Stimulated activated CD4-positive, alpha-beta T cell treated with anti-CD3 and anti-CD28 coated beads, Interleukin-12 subunit alpha, Interleukin-12 subunit beta, amount 100 ng/mL, for 4 hours (primary cell): ENCODE results near the gene RAI14.
A peak's percentile ranks its signal among the peaks of the same experiment; 100 is the strongest.

Source experiments
- DNase-seq: peaks from one replicate; pipeline ENCODE4 v3.0.0-alpha.2; 2020

RAI14 gene

DNA sequence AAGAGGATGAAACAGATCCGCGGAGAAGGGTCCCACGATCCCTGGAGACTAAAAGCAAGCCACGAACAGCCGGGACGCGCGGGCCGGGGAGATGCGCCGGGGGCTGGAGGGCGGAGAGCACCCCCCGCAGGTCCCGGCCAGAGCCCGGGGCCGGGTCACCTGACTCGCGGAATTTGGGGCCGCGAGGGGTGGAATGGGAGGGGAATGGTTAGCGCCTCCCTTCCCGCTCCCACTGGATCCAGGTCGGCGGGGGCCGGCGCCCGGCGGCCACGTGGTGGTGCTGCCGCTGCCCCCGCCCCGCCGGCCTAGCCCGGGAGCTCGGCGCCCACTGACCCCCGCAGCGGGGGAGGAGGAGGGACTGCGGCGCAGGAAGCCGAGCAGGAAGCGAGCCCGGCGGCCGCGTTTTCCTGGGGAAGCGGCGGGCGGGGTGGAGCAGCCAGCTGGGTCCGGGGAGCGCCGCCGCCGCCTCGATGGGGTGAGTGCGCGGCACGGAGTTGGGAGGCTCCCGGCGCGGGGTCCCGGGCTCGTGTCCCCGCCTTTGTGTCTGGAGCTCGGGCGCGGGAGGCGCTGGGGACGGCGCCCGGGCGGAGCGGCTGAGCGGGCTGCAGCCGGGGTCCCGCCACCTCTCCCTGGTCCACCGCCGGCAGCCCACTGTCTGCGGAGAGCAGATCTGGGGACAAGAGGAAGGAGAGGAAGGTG, at the start of gene RAI14:
TSS of gene RAI14 (plus strand) at position 328 of the 699 bp plus-strand sequence. CDS start 30,592 bp downstream, outside the sequence.
- DNase-seq = peak; percentile 22

GRCh38 chr5:34608368-34608767, 47.8 kb upstream of the RAI14 start:
- no peak for DNase-seq

GRCh38 chr5:34608859-34609648, 47.1 kb upstream of the RAI14 start:
- DNase-seq = no peak

DNA sequence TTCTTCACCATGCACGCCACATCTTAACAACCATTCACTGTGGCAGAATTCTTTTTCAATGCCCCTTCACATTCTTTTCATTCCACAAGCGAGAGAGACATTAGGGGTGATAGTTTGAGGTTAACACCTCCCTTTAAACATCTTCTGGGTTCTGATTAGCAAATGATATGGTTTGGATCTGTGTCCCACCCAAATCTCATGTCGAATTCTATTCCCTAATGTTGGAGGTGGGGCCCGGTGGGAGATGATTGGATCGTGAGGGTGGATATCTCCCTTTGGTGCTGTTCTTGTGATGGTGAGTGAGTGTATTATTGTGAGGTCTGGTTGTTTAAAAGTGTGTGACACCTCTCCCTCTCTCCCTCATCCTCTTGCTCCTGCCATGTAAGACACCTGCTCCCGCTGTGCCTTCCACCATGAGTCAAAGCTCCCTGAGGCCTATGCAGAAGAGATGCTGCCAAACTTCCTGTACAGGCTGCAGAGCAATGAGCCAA, 46.1 kb upstream of the RAI14 start:
- DNase-seq = no peak

- no peak for DNase-seq
Measured at GRCh38 chr5:34610546-34610945, 45.6 kb upstream of the RAI14 start.

- no peak for DNase-seq
Measured at GRCh38 chr5:34611464-34612415, 44.4 kb upstream of the RAI14 start.

- no peak for DNase-seq
Measured at GRCh38 chr5:34616651-34617050, 39.5 kb upstream of the RAI14 start.

GRCh38 chr5:34618371-34619065, 37.6 kb upstream of the RAI14 start:
- DNase-seq = no peak

DNA sequence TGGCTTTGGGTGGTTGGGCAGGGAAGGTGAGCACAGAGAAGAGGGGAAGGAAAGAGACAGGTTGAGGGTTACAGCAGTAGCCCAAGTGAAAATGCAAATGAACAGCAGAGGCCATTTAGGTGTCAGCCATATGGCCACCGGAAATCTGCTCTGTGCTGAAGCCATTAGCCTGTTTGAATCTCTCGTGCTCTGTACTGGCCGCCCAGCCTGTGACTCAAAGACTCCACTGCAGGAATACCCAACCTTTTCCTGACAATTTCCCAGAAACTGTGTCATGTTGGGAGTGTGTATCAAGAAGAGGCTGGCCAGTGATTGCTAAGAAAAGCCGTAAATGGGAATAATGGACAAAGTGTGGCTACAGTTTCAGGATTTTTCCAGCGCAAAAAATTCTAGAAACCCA, 35.9 kb upstream of the RAI14 start:
- no peak for DNase-seq

DNA sequence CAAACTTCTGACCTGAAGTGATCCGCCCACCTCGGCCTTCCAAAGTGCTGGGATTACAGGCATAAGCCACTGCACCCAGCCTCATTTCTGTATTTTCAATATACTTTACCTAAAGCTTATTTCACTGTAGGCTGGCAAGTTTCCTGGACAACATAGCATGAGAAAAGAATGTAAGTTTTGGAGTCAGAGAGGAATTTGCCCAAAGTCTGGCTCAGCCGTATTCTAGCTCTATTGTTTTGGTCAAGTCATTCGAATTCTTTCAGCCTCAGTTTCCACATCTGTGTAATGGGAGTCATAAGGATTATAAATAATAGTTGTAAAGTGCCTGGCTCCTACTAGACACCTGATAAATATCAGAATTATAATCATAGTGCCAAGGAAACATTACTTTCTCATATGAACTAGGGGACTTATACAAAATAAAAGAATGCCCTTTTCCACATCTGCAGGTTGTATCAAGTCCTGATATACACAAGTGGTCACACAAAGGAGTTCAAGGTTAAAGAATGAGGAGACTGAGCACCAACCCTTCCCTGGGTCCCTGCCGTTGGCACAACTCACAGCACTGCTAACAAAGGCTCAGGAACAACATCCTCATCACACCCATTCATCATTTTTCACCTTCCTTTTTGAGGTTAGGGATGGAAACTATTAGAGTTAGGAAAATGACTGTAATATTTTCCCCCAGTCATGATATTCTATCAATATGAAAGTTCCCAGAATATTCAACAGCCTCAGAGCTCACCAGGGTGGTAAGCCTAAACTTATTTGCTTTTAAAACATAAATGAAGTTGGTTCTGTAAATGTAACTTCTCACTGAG, 34.6 kb upstream of the RAI14 start:
- DNase-seq = no peak

- DNase-seq = no peak
Measured at GRCh38 chr5:34622098-34622400, 34.1 kb upstream of the RAI14 start.

GRCh38 chr5:34624691-34625090, 31.4 kb upstream of the RAI14 start:
- no peak for DNase-seq

GRCh38 chr5:34625246-34625645, 30.9 kb upstream of the RAI14 start:
- no peak for DNase-seq

DNA sequence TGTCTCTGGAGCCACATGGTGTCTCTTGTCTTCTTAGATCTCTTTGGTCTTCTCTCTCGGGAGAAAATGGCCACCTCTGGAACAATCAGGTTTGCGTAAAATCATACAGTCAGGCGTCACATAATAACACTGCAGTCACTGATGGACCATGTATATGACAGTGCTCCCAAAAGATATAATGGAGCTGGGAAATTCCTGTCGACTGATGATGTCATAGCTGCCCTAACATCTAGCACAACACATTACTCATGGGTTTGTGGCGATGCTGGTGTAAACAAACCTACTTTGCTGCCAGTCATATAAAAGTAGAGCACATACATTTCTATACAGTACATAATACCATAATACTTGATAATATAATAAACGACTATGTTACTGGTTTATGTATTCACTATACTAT, 30.1 kb upstream of the RAI14 start:
- no peak for DNase-seq

DNA sequence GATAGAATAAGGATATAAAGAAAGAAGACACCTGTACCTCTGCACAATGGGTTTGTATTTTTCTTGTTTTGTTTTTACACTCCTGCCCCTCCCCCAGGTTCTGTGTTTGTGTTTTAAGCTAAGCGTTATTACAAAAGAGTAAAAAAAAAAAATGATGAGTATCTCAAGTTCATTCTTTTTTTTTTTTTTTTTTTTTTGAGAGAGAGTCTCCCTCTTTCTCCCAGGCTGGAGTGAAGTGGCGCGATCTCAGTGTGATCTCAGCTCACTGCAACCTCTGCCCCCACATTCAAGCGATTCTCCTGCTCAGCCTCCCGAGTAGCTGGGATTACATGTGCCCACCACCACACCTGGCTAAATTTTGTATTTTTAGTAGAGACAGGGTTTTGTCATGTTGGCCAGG, 29.4 kb upstream of the RAI14 start:
- DNase-seq = no peak

- DNase-seq = no peak
Measured at GRCh38 chr5:34627794-34628193, 28.3 kb upstream of the RAI14 start.

- DNase-seq = no peak
Measured at GRCh38 chr5:34628373-34628772, 27.8 kb upstream of the RAI14 start.

DNA sequence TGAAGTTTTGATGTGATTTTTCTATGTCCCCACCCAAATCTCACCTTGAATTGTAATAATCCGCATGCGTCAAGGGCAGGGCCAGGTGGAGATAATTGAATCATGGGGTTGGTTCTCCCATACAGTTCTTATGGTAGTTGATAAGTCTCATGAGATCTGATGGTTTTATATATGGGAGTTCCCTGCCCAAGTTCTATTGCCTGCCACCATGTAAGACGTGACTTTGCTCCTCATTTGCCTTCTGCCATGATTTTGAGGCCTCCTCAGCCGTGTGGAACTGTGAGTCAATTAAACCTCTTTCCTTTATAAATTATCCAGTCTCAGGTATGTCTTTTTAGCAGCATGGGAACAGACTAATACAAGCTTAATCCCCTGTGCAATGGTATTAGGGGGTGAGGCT, 25.5 kb upstream of the RAI14 start:
- DNase-seq = no peak

DNA sequence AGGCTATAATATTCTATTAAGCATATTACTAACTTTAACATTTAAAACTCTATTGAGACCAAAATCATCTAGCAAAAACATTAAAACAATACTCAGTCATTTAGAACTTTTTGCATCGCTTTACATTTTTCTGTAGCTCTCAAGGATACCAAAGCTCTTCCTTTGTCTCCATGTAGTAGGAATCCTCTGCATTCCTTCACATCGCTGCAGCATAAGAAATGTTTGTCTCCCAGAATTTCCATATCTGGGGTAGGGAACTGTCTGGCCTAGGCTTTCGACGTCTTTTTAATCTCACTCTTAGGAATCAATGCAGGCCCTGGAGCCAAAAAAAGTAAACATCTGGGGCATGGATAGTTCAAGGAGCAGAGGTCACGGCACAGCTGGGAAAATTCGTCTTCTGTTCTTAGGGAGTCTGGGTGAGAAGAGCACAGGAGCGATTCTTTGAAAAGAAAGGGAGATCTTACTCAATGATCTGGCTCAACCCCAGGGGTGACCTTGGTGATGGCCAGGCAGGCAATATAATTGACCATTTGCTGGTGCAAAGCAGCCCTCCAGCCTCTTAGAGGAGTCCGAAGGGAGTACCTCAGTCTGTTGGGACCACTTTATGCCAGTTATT, 23.2 kb upstream of the RAI14 start:
- DNase-seq = no peak

DNA sequence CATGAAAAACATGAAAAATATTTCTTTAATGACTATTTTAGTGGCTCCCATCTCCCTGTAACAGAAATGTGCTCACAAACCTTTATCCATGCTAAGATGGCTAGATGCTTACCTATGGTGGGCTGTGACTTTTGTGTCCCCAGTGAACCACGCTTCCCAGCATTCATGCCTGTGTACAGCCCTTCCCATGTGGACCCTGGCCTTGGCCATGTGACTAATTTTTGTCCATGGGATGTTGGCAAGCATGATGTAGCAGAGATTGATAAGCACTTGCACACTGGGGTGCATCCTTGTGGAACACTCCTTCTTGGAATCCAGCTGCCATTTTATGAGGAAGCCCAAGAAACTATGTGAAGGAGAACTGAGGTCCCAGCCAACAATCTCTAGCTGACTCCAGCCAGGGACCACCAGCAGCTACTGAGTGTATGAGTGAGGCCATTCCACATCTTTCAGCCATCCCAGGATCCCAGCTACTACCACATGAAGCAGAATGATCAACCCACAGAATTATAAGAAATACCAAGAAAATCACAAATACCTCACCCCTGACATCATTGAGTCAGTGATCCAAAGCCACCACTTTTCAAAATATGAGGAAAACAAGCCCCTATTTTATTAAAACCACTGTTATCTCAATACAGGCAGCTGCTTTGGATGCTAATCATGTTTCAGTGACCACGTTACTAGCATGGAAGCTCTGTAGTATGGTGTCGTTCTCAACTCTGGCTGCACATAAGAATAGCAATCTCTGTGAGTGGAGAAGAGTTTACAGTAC, 16.1 kb upstream of the RAI14 start:
- no peak for DNase-seq
